OCI-LY7 (cell line): ENCODE results near the gene RGR. TPM values are rescaled to one million over a fixed set of nuclear protein-coding genes. Genes with fewer than 3 reads are reported as not detected.
A peak's percentile ranks its signal among the peaks of the same experiment; 100 is the strongest.

Experiments
- BruUV-seq: library from RNA; stranded (reverse); fragments of 400-500 nt; replicated peaks from 2 replicates; lab custom pipeline; 2021; lab: Mats Ljungman, UMichigan
- CTCF ChIA-PET: fragments of 300-600 bp; sonication (Branson Sonifier 250); formaldehyde crosslinking; loops from one replicate; lab custom pipeline; 2022; ENCODE audit warnings: antibody characterized with exemption; ENCODE audit not compliant: unreplicated experiment; lab: Charles Lee
- POLR2A ChIA-PET: fragments of 300-600 bp; sonication (Branson Sonifier 250); formaldehyde crosslinking; loops from one replicate; lab custom pipeline; 2022; ENCODE audit warnings: antibody characterized with exemption; lab: Charles Lee
- DNase-seq: peaks from one replicate; pipeline ENCODE4 v3.0.0-alpha.2; 2015; ENCODE audit warnings: low spot score
- H2AFZ ChIP-seq: fragments of 200-600 bp; sonication (generic), shearing (Covaris generic); 2 replicates; pipeline ENCODE4 v1.6.1; 2014; ENCODE audit warnings: mild to moderate bottlenecking, antibody characterized with exemption, low read length, moderate library complexity
- H3K27ac ChIP-seq: fragments of 200-600 bp; sonication (generic); 2 replicates; pipeline ENCODE4 v1.5.1; 2014; ENCODE audit warnings: mixed run types, low read depth, mild to moderate bottlenecking, moderate library complexity, low read length, inconsistent platforms; ENCODE audit not compliant: poor library complexity, severe bottlenecking
- H3K36me3 ChIP-seq: fragments of 200-600 bp; sonication (generic); 2 replicates; pipeline ENCODE4 v1.6.1; 2014; ENCODE audit warnings: mild to moderate bottlenecking, antibody characterized with exemption, low read length, moderate library complexity, mixed read lengths; ENCODE audit not compliant: insufficient read depth
- H3K4me1 ChIP-seq: fragments of 200-600 bp; sonication (generic); 2 replicates; pipeline ENCODE4 v1.5.1; 2014; ENCODE audit warnings: mild to moderate bottlenecking, low read length; ENCODE audit not compliant: insufficient read depth, poor library complexity, severe bottlenecking
- H3K4me2 ChIP-seq: fragments of 200-600 bp; sonication (generic); 2 replicates; pipeline ENCODE4 v1.6.1; 2014; ENCODE audit warnings: mild to moderate bottlenecking, low read length
- H3K4me3 ChIP-seq: fragments of 200-600 bp; sonication (generic); 2 replicates; pipeline ENCODE4 v1.5.1; 2014; ENCODE audit warnings: mild to moderate bottlenecking, low read depth, low read length; ENCODE audit not compliant: poor library complexity, severe bottlenecking
- H3K79me2 ChIP-seq: fragments of 200-600 bp; sonication (generic); 2 replicates; pipeline ENCODE4 v1.6.1; 2016; ENCODE audit warnings: low read depth, mild to moderate bottlenecking, low read length, moderate library complexity, mixed read lengths; ENCODE audit not compliant: insufficient read depth
- H3K9me2 ChIP-seq: fragments of 200-600 bp; sonication (generic); 2 replicates; pipeline ENCODE4 v1.6.1; 2016; ENCODE audit warnings: mild to moderate bottlenecking, low read length, mixed read lengths; ENCODE audit not compliant: insufficient read depth
- H3K9me3 ChIP-seq: fragments of 200-600 bp; sonication (generic); 2 replicates; pipeline ENCODE4 v1.6.1; 2014; ENCODE audit warnings: mild to moderate bottlenecking, mixed run types, low read length, mixed read lengths
- H4K20me1 ChIP-seq: fragments of 200-600 bp; sonication (generic); 2 replicates; pipeline ENCODE4 v1.6.1; 2014; ENCODE audit warnings: mild to moderate bottlenecking, antibody characterized with exemption, low read length, moderate library complexity, mixed read lengths; ENCODE audit not compliant: insufficient read depth
- CTCF ChIP-seq: fragments of 200-600 bp; sonication (generic); conservative IDR thresholded peaks from 2 replicates; pipeline ENCODE4 v1.5.1; 2014; ENCODE audit warnings: mild to moderate bottlenecking, antibody characterized with exemption, low read length, moderate library complexity, mixed read lengths
- EZH2phosphoT487 ChIP-seq: fragments of 200-600 bp; sonication (generic); IDR thresholded peaks from 2 replicates; pipeline ENCODE4 v1.6.1; 2018; ENCODE audit warnings: low read depth, borderline replicate concordance, mild to moderate bottlenecking, mixed run types, antibody characterized with exemption, low read length, moderate library complexity, mixed read lengths
- intact Hi-C: fragments of 100-400 bp; cut with micrococcal nuclease; formaldehyde crosslinking; loops from one replicate; pipeline ENCODE4 v1.10.0; 2022; ENCODE audit not compliant: unreplicated experiment
- total RNA-seq, 2 experiments: library from RNA; depleted of rRNA in 1 of 2; stranded (reverse); fragments of >200 nt in 1 of 2; shearing (Covaris generic) in 1 of 2; gene quantifications; 2 replicates each; pipeline ENCODE4 v1.2.3, GENCODE V29; 2014 to 2022

Gene RGR
- total RNA-seq, 2 experiments from 2014 or later, result not detected

- Histone ChIP-seq H3K4me3 (no peak overlapping the region), H3K9me2 (no peaks in the 10 kb centered on the region), H3K4me2 (no peak overlapping the region), H3K4me1 (no peaks in the 10 kb centered on the region), H3K9me3 (no peaks in the 10 kb centered on the region), H3K79me2 (no peaks in the 10 kb centered on the region), H3K36me3 (no peaks in the 10 kb centered on the region), H2AFZ (no peak overlapping the region), H3K27ac (no peak overlapping the region), H4K20me1 (no peaks in the 10 kb centered on the region)
- no peak for DNase-seq
- intact Hi-C loops, result no loop called here
- no TSS peak for BruUV-seq
- TF ChIP-seq EZH2phosphoT487 (no peak), CTCF (no peak)
- CTCF ChIA-PET, result no interaction called here
- POLR2A ChIA-PET, result interaction anchor here (0.6 to 0.8 kb wide), 2 partner anchors 10 to 357 kb away, joined by 3 to 5 read pairs; no protein-coding TSS in a partner anchor
Observed at GRCh38 chr10:84236807-84237198, 8.1 kb upstream of the RGR start.

DNA sequence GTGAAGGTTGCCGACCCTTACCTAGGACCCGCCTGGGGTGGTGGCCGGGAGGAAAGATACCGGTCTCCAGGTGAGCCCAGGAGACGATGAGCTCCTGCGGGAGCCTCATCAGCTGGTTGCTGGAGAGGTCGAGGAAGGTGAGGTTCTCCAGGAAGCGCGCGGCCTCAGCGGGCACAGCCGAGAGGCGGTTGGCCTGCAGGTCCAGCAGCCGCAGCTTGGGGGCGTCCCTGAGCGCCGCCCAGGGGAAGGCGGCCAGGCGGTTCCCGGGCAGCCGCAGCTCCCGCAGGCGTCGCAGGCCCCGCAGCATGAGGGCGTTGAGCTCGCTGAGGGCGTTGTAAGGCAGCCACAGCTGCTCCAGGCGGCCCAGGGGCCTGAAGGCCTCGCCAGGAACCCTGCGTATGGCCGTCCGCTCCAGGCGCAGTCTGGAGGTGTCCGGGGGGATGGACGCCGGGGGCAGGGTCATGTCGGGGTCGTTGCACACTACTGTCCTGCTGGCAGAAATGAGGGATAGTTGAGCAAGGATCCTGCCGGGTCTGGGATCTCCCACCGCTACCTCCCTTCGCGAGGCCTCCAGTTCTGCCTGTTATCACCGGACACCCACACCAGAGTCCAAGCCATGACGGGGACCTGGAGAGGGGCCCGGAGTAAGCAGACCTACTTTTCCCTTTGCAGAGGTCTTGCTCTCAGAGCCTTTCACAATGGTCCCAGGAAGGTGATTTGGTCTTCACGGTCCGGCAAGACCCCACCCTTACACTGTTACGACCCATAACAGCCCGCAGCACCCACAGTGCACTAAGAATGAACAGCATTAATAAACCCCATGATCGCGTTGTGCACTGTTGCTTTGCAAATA, 7.4 kb upstream of the RGR start:
- TF ChIP-seq CTCF (0 out of 2 replicates have a peak, but pooled peaks have one; percentile 20), EZH2phosphoT487 (no peak)
- H3K4me2 ChIP-seq, result no peak overlapping the region
- H3K27ac ChIP-seq, result no peak overlapping the region
- DNase-seq, result no peak
- CTCF ChIA-PET, result no interaction called here
- POLR2A ChIA-PET, result no interaction called here
- no peak overlapping the region for H3K4me3 ChIP-seq
- no peaks in the 10 kb centered on the region for H3K36me3 ChIP-seq
- no peaks in the 10 kb centered on the region for H3K4me1 ChIP-seq
- H2AFZ ChIP-seq, result no peak overlapping the region
- intact Hi-C loops, result no loop called here
- no TSS peak for BruUV-seq
- H3K9me3 ChIP-seq, result no peaks in the 10 kb centered on the region
- no peaks in the 10 kb centered on the region for H3K9me2 ChIP-seq
- no peaks in the 10 kb centered on the region for H3K79me2 ChIP-seq
- no peaks in the 10 kb centered on the region for H4K20me1 ChIP-seq

GRCh38 chr10:84238909-84239308, 5.9 kb upstream of the RGR start:
- TF ChIP-seq EZH2phosphoT487 (no peak), CTCF (no peak)
- Histone ChIP-seq H3K4me2 (no peak overlapping the region), H3K9me3 (no peaks in the 10 kb centered on the region), H3K79me2 (no peaks in the 10 kb centered on the region), H2AFZ (no peak overlapping the region), H4K20me1 (no peaks in the 10 kb centered on the region), H3K9me2 (no peaks in the 10 kb centered on the region), H3K27ac (no peak overlapping the region), H3K4me1 (no peaks in the 10 kb centered on the region), H3K4me3 (no peak overlapping the region), H3K36me3 (no peaks in the 10 kb centered on the region)
- intact Hi-C loops, result no loop called here
- CTCF ChIA-PET, result no interaction called here
- no TSS peak for BruUV-seq
- DNase-seq, result no peak
- POLR2A ChIA-PET, result interaction anchor here (0.7 kb wide), 1 partner anchor 61 kb away, joined by 3 read pairs; no protein-coding TSS in a partner anchor
